NT2/D1 (cell line): ENCODE data around the gene CNTFR.

ENCODE experiments used
- DNase-seq: peaks from one replicate; pipeline ENCODE4 v3.0.0-alpha.2; 2011; ENCODE audit warnings: low read depth, low spot score
- H3K27me3 ChIP-seq: 2 replicates; pipeline ENCODE4 v1.6.0; 2011; ENCODE audit warnings: mild to moderate bottlenecking; ENCODE audit not compliant: insufficient read length, insufficient read depth
- H3K36me3 ChIP-seq: 2 replicates; pipeline ENCODE4 v1.6.1; 2011; ENCODE audit warnings: mild to moderate bottlenecking, low read length, mixed read lengths; ENCODE audit not compliant: insufficient read depth, insufficient read length
- H3K4me1 ChIP-seq: 2 replicates; pipeline ENCODE4 v1.5.1; 2011; ENCODE audit not compliant: insufficient read depth, insufficient read length
- H3K4me3 ChIP-seq: 2 replicates; pipeline ENCODE4 v1.5.1; 2011; ENCODE audit warnings: low read depth; ENCODE audit not compliant: insufficient read length
- H3K9ac ChIP-seq: 2 replicates; pipeline ENCODE4 v1.6.0; 2011; ENCODE audit warnings: low read depth; ENCODE audit not compliant: insufficient read length
- H3K9me3 ChIP-seq: 2 replicates; pipeline ENCODE4 v1.5.1; 2011; ENCODE audit warnings: mild to moderate bottlenecking, low read length; ENCODE audit not compliant: insufficient read depth
- SUZ12 ChIP-seq: IDR thresholded peaks from 2 replicates; pipeline ENCODE4 v1.6.1; 2011; ENCODE audit not compliant: insufficient read length, insufficient read depth; ENCODE audit errors: extremely low read depth
- YY1 ChIP-seq: IDR thresholded peaks from 2 replicates; pipeline ENCODE4 v1.6.1; 2011; ENCODE audit not compliant: insufficient read length, insufficient read depth
- ZNF274 ChIP-seq: IDR thresholded peaks from 2 replicates; pipeline ENCODE4 v1.6.1; 2011; ENCODE audit warnings: mild to moderate bottlenecking, low read depth, low read length

Gene CNTFR

DNA sequence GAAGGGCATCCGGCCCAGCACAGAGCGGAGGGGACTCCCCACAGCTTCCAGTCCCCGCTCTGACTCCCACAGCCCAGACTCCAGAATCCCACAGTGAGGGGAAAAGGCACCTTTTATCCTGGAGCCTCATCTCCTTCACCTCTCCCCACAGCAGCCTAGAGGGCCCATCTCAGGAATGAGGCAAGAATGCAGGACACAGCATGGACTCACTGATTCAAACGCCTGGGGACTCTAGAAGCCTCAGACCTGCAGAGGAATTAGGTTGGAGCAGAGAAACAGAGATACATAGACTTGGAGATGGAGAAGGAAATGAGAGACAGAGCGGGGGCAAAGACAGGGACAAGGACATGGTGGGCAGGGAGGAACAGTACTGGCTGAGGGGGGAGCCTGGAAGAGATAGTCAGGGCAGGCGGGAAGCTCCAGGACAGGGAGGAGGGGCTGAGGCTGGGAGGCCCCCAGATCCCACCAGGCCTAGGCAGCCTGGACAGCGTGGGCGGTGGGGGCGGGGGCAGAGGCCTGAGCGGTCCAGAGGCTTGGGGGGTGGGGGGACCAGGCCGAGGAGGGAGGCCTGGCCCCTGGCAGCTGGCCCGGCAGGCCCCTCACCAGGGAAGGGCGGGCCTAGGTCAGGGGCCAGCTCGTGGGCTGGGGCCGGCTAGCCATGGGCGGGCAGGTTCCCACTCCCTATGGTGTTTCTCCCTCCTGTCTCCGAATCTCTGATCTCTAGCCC lies 15.8 kb downstream of the CNTFR start:
- no peaks in the 10 kb centered on the region for H3K9me3 ChIP-seq
- no peak for TF ChIP-seq ZNF274
- TF ChIP-seq YY1: no peak
- TF ChIP-seq SUZ12: no peak
- H3K4me1 ChIP-seq: peaks cover 49% of the 10 kb centered on the region

DNA sequence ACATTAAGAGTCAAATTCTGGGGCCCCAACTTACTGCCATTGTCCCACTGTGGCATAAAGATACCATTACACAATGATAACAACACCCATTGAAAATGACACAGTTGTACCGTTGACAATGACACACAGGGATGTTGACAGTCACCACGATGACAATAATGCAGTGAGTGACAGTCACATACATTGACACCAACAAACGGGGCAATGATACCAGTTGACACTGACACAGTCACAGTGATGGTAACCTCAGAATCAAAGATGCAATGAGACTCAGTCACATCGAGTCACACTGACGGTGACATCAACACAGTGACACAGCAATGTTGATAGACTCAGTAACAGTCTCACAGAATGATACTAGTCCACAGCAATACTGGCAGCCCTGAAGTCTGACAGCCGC lies 16.9 kb downstream of the CNTFR start:
- Histone ChIP-seq H3K4me3 (no peak overlapping the region), H3K27me3 (no peaks in the 10 kb centered on the region), H3K9me3 (no peaks in the 10 kb centered on the region), H3K9ac (no peak overlapping the region), H3K4me1 (peaks cover 48% of the 10 kb centered on the region), H3K36me3 (no peaks in the 10 kb centered on the region)
- TF ChIP-seq ZNF274 (no peak), YY1 (no peak), SUZ12 (no peak)
- no peak for DNase-seq

More for the DNA sequence above, 15.8 kb downstream of the CNTFR start:
- no peak for DNase-seq
- peaks cover 5% of the 10 kb centered on the region for H3K27me3 ChIP-seq
- H3K36me3 ChIP-seq: no peaks in the 10 kb centered on the region
- H3K9ac ChIP-seq: peak overlapping the region; percentile 58
- no peak overlapping the region for H3K4me3 ChIP-seq

- TF ChIP-seq SUZ12 (no peak), ZNF274 (no peak), YY1 (no peak)
- Histone ChIP-seq H3K4me1 (peaks cover 46% of the 10 kb centered on the region), H3K36me3 (no peaks in the 10 kb centered on the region), H3K9me3 (no peaks in the 10 kb centered on the region), H3K9ac (no peak overlapping the region), H3K27me3 (no peaks in the 10 kb centered on the region), H3K4me3 (no peak overlapping the region)
- DNase-seq: no peak
Measured at GRCh38 chr9:34572092-34572491, 17.4 kb downstream of the CNTFR start.

DNA sequence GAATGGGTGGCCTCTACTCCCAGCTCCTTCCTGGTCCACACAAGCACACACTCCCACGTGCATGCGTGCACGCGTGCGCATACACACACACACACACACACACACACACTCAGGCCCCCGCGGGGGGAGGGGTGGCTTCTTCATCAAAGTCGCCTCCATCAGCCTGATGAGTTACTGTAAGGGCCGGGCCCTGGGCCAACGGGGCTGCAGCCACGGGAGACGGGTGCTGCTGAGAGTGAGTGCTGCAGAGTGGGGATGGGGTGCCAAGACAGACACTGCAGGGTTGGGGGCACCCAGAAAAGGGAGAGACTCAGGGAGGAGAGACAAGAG lies 18.1 kb downstream of the CNTFR start:
- no peaks in the 10 kb centered on the region for H3K27me3 ChIP-seq
- no peaks in the 10 kb centered on the region for H3K36me3 ChIP-seq
- H3K9me3 ChIP-seq: no peaks in the 10 kb centered on the region
- H3K9ac ChIP-seq: peak overlapping the region; percentile 24
- peaks cover 43% of the 10 kb centered on the region for H3K4me1 ChIP-seq
- H3K4me3 ChIP-seq: no peak overlapping the region
- no peak for DNase-seq
- TF ChIP-seq YY1: no peak
- TF ChIP-seq ZNF274: no peak
- TF ChIP-seq SUZ12: no peak

- no peak for DNase-seq
- Histone ChIP-seq H3K36me3 (no peaks in the 10 kb centered on the region), H3K9me3 (no peaks in the 10 kb centered on the region), H3K4me3 (no peak overlapping the region), H3K9ac (peak overlapping the region; percentile 24), H3K4me1 (peaks cover 44% of the 10 kb centered on the region), H3K27me3 (no peaks in the 10 kb centered on the region)
- TF ChIP-seq ZNF274 (no peak), YY1 (no peak), SUZ12 (no peak)
Measured at GRCh38 chr9:34570809-34571480, 18.6 kb downstream of the CNTFR start.

GRCh38 chr9:34570376-34570775 lies 19.1 kb downstream of the CNTFR start:
- Histone ChIP-seq H3K9ac (no peak overlapping the region), H3K4me3 (no peak overlapping the region), H3K9me3 (no peaks in the 10 kb centered on the region), H3K36me3 (no peaks in the 10 kb centered on the region), H3K27me3 (no peaks in the 10 kb centered on the region), H3K4me1 (peaks cover 40% of the 10 kb centered on the region)
- TF ChIP-seq ZNF274 (no peak), YY1 (no peak), SUZ12 (no peak)
- DNase-seq: no peak

DNA sequence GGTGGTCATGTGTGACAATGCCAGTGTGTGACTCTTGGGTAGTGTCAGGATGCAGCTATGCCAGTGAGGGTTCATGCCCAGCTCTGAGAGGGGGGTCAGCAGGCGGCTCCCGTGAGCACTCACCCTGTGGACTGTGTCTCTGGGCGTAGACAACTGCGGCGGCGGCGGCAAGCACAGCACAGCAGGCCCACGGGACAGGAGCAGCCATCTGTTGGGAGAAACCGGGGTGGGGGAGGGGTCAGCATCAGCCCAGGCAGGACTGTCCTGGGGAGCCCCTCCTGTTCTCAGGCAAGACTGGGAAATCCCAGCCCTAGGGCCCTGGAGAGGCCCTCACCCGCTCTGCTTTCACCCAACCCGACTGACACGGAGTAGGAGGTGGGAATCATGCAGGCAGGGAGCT lies 20.8 kb downstream of the CNTFR start:
- H3K4me1 ChIP-seq: peaks cover 28% of the 10 kb centered on the region
- H3K27me3 ChIP-seq: no peaks in the 10 kb centered on the region
- no peak for TF ChIP-seq SUZ12
- no peak for TF ChIP-seq ZNF274
- TF ChIP-seq YY1: no peak
- H3K9ac ChIP-seq: no peak overlapping the region
- H3K4me3 ChIP-seq: no peak overlapping the region
- H3K9me3 ChIP-seq: no peaks in the 10 kb centered on the region
- no peak for DNase-seq
- peaks cover 6% of the 10 kb centered on the region for H3K36me3 ChIP-seq
